ENCODE data around the gene TNPO3. TPM values are rescaled to one million over a fixed set of nuclear protein-coding genes. Genes with fewer than 3 reads are reported as not detected.

TNPO3 gene
- total and polyA plus RNA-seq, 10 of the 15 experiments (the other 5 are each of a cell fraction or from before 2014, with no cell fraction given), result 17.6 to 91.8 (median 65.9) TPM

DNA sequence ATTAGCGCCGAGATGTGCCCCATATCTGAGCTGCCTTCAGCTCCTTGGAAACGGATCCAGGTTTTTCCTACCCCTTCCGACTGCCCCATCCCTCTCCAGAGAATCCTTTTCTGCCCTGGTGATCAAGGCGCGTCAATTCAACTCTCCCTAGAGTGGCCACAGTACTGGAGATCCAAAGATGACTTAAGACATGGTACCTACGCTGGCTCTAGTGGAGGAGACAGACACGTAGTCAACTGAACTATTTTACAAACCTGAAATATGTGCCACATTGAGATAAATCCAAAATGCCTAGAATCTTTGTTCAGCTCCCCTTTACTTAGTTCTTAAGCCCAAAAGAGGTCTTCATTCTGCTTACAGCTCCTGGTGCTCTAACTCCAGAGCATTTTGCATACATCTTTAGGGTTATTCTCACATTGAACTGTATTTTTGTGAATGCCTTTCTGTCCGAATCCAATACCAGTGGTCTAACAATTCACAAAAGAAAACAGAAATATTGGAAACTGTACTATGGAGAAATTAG, 444 bp upstream of the TNPO3 start (continued):
- TF ChIP-seq ESRRA (IDR thresholded peaks at IDR 0.05; ENCODE audit: low read length), result no peak
- TF ChIP-seq BCL11A (IDR thresholded peaks at IDR 0.05; ENCODE audit: low read depth, low read length), result no peak
- no peak for TF ChIP-seq CBX3 (IDR thresholded peaks at IDR 0.05; ENCODE audit: borderline replicate concordance, low read depth)
- no peak for TF ChIP-seq FOS (IDR thresholded peaks at IDR 0.05; ENCODE audit: borderline replicate concordance, extremely low read depth, insufficient read length)
- TF ChIP-seq CHD1 (IDR thresholded peaks at IDR 0.05; ENCODE audit: low read depth, low read length), result no peak
- TF ChIP-seq CREB1 (IDR thresholded peaks at IDR 0.05; ENCODE audit: low read depth), result no peak
- TF ChIP-seq, protein P1, sequence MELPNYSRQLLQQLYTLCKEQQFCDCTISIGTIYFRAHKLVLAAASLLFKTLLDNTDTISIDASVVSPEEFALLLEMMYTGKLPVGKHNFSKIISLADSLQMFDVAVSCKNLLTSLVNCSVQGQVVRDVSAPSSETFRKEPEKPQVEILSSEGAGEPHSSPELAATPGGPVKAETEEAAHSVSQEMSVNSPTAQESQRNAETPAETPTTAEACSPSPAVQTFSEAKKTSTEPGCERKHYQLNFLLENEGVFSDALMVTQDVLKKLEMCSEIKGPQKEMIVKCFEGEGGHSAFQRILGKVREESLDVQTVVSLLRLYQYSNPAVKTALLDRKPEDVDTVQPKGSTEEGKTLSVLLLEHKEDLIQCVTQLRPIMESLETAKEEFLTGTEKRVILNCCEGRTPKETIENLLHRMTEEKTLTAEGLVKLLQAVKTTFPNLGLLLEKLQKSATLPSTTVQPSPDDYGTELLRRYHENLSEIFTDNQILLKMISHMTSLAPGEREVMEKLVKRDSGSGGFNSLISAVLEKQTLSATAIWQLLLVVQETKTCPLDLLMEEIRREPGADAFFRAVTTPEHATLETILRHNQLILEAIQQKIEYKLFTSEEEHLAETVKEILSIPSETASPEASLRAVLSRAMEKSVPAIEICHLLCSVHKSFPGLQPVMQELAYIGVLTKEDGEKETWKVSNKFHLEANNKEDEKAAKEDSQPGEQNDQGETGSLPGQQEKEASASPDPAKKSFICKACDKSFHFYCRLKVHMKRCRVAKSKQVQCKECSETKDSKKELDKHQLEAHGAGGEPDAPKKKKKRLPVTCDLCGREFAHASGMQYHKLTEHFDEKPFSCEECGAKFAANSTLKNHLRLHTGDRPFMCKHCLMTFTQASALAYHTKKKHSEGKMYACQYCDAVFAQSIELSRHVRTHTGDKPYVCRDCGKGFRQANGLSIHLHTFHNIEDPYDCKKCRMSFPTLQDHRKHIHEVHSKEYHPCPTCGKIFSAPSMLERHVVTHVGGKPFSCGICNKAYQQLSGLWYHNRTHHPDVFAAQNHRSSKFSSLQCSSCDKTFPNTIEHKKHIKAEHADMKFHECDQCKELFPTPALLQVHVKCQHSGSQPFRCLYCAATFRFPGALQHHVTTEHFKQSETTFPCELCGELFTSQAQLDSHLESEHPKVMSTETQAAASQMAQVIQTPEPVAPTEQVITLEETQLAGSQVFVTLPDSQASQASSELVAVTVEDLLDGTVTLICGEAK (IDR thresholded peaks at IDR 0.05; ENCODE audit: borderline replicate concordance), result no peak

DNA sequence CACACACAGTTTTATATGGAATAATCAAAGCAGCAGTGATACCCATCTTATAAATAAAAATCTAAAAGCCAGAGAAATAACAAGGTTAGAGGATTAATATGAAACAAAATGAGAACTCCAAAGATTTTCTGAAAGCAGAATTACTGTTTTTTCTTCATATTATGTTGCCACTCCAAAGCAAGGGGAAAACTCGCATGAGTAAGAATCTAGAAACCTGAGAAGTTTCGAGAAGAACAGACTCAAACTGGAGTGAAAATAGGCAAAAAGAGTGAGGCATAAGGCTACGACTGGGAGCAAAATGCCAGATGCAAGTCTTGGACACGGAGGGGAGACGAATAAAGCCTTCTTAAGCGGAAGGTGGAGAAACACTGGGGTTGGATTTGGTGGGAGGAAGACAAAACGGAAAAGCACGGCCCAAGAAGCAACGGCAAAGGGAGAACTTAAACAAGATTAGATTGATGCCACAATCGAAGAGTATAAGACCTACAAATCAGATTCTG, 923 bp downstream of the TNPO3 start:
- Histone ChIP-seq H3K79me2 (ENCODE audit: control insufficient read depth, insufficient read depth, low read length) (peaks cover 61% of the 10 kb centered on the region), H3K36me3 (ENCODE audit: control insufficient read depth in 2 of 2, insufficient read depth in 2 of 2, low read length in 1 of 2) (peaks cover 0 to 10% of the 10 kb centered on the region in 2 experiments; a peak in 1 of 4 replicates), H3K9ac (ENCODE audit: control insufficient read depth, insufficient read depth, low read length) (peak overlapping the region; percentile 90), H3K4me3 (peak overlapping the region; percentile 97), H3K9me3 (replicated peaks; ENCODE audit: control insufficient read depth, insufficient read depth, low read length) (no peaks in the 10 kb centered on the region), H4K20me1 (ENCODE audit: control insufficient read depth, insufficient read depth) (peaks cover 2% of the 10 kb centered on the region; the same call in 1 of the 2 replicates), H3K4me1 (ENCODE audit: control insufficient read depth, insufficient read depth, low read length) (peaks cover 5% of the 10 kb centered on the region), H3K27me3 (replicated peaks in 1 of 2; ENCODE audit: control insufficient read depth in 2 of 2, insufficient read depth in 2 of 2, low read length in 1 of 2) (no peaks in the 10 kb centered on the region), H2AFZ (ENCODE audit: control insufficient read depth, low read depth, low read length) (peak overlapping the region; percentile 85), H3K4me2 (ENCODE audit: control insufficient read depth, insufficient read depth) (peak overlapping the region; percentile 32), H3K27ac (ENCODE audit: control insufficient read depth, insufficient read depth) (peak overlapping the region; percentile 93)
- DNase-seq (ENCODE audit: low read depth, low spot score) (no peak), ATAC-seq (peak; percentile 3; the same call in 2 of the 3 replicates), FAIRE-seq (no peak)
- POLR2A ChIA-PET, result interaction anchor here (0.6 to 4.8 kb wide), 15 partner anchors 8 to 157 kb away, joined by 3 to 42 read pairs (median 4); no protein-coding TSS in a partner anchor
- intact Hi-C loops (cut with micrococcal nuclease; ENCODE audit: unreplicated experiment), result loop anchor here (2.0 to 5.0 kb wide), 3 partner anchors 38 to 119 kb away; no protein-coding TSS in a partner anchor
- TF ChIP-seq HSF1 (IDR thresholded peaks at IDR 0.05; ENCODE audit: low read depth, low read length), result peak; percentile 62; the same call in 1 of the 2 replicates
- no peak for TF ChIP-seq FOS (IDR thresholded peaks at IDR 0.05; ENCODE audit: borderline replicate concordance, extremely low read depth, insufficient read length)
- in situ Hi-C loops (cut with MboI), result no loop called here
- RAD21 ChIA-PET (ENCODE audit: unreplicated experiment), result interaction anchor here (0.6 to 4.5 kb wide), 14 partner anchors 10 to 317 kb away, joined by 3 to 32 read pairs (median 5); no protein-coding TSS in a partner anchor
- SMC1A ChIA-PET (ENCODE audit: uncharacterized antibody, unreplicated experiment), result interaction anchor here (0.7 to 8.0 kb wide), 16 partner anchors 11 to 150 kb away, joined by 3 to 77 read pairs (median 6); no protein-coding TSS in a partner anchor
- CTCF ChIA-PET, result interaction anchor here (0.8 to 3.1 kb wide), 12 partner anchors 10 to 160 kb away, joined by 3 to 14 read pairs (median 6); no protein-coding TSS in a partner anchor
- BruUV-seq (replicated peaks), result no TSS peak
- 2% methylated on average over 10 of the region's 10 CpGs for WGBS (ENCODE audit: insufficient coverage, insufficient replicate concordance, low lambda C conversion rate, missing lambda C conversion rate)
